Prostate gland (tissue), 2 donors: ENCODE data around the gene LMNTD1. TPM values are rescaled to one million over a fixed set of nuclear protein-coding genes. Genes with fewer than 3 reads are reported as not detected.

Experiments used
- DNase-seq: peaks from one replicate; pipeline ENCODE4 v3.0.0-alpha.2; 2019; ENCODE audit warnings: low spot score
- H3K27ac ChIP-seq, 2 donors: fragments of 200-600 bp; sonication (generic); 2 replicates each; pipeline ENCODE4 v1.5.1; 2017 to 2019
- H3K27me3 ChIP-seq: fragments of 200-600 bp; sonication (generic); replicated peaks from 2 replicates; pipeline ENCODE4 v1.5.1; 2019; ENCODE audit not compliant: insufficient read depth
- H3K36me3 ChIP-seq, 2 donors: fragments of 200-600 bp; sonication (generic); 1 replicate in 1 of 2; 2 replicates in 1 of 2; pipeline versions ENCODE4 v1.5.1 to v1.8.1; 2017 to 2019
- H3K4me1 ChIP-seq: fragments of 200-600 bp; sonication (generic); replicated peaks from 2 replicates; pipeline ENCODE4 v1.5.1; 2019
- H3K4me3 ChIP-seq, 2 donors: fragments of 200-600 bp; sonication (generic); 2 replicates each; pipeline ENCODE4 v1.5.1; 2017 to 2019
- H3K9me3 ChIP-seq: fragments of 200-600 bp; sonication (generic); 2 replicates; pipeline ENCODE4 v1.5.1; 2017
- CTCF ChIP-seq, 4 experiments: fragments of 200-600 bp in 2 of 4; fragments of 450-650 bp in 2 of 4; sonication (generic) in 2 of 4; IDR thresholded peaks; 1 replicate in 3 of 4; 2 replicates in 1 of 4; pipeline ENCODE4 v1.5.1; 2016 to 2019; ENCODE audit warnings: antibody characterized with exemption in 4 of 4, mild to moderate bottlenecking in 2 of 4, moderate library complexity in 2 of 4
- POLR2A ChIP-seq: fragments of 450-650 bp; IDR thresholded peaks from one replicate; pipeline ENCODE4 v1.6.1; 2016; ENCODE audit warnings: antibody characterized with exemption, mild to moderate bottlenecking
- POLR2AphosphoS5 ChIP-seq: sonication (generic); formaldehyde crosslinking; IDR thresholded peaks from one replicate; pipeline ENCODE4 v1.6.1; 2017; ENCODE audit warnings: antibody characterized with exemption
- WGBS: methylation state at CpG from one replicate; pipeline ENCODE4 v1.1.5; 2018; 5-methylcytosine and 5-hydroxymethylcytosine counted together
- intact Hi-C: fragments of 100-400 bp; cut with DNase I; formaldehyde crosslinking; loops from one replicate; pipeline ENCODE4 v1.14.2; 2022
- total RNA-seq, 2 donors: library from RNA; depleted of rRNA; stranded (reverse); fragments of >200 nt; gene quantifications; one replicate each; pipeline ENCODE4 v1.1.0, GENCODE V29; 2016

The LMNTD1 gene
- total RNA-seq, 2 donors from 2014 or later: 3.5 TPM; not detected in 1

DNA sequence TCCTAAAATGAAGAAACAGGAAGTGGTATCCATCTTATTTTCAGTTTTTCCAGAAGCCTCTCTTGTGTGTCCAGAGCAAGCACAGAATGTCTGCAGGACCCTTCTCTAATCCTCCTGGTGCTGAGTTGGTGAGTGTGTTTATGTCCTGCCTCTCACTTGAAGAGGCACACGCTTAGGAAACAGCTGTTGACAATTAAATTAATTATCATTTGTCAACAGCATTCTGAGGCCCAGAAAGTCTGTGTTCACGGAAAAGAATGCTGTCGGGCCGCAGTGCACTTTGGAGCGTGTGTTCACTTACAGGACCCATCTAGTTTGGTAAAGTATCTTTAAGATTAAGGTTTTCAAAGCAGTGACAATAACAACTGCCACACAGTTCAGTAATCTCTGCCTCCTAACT is 70.5 kb downstream of the LMNTD1 start:
- Histone ChIP-seq H3K4me3 (no peak overlapping the region), H3K36me3 (no peaks in the 10 kb centered on the region), H3K4me1 (no peaks in the 10 kb centered on the region), H3K9me3 (no peaks in the 10 kb centered on the region), H3K27me3 (no peaks in the 10 kb centered on the region), H3K27ac (no peak overlapping the region)
- WGBS: 42% methylated on average over 5 of the region's 5 CpGs
- no peak for DNase-seq
- TF ChIP-seq POLR2A (no peak), POLR2AphosphoS5 (no peak), CTCF (IDR thresholded peaks at IDR 0.05) (no peak)
- intact Hi-C loops: no loop called here

DNA sequence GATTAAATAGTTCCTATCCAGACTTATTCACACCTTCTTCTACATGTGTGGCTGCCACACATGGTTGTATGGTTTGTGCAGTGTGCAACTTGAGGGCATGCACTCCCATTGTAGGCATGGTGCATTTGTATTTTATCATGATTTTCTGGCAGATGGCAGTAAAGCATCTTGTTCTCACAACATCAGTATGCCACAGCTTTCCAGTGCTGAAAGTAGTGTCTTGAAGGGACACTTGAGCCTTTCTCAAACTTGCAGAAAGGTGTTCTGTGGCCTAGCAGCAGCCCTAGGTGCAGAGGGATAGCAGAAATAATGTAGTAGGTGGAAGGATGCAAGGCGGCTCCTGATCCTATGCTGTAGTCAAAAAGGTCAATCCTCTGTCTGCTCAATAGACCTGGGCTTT is 72.9 kb downstream of the LMNTD1 start:
- WGBS: 95% methylated on average over 1 of the region's 1 CpG

GRCh38 chr12:25477217-25477616 is 75.9 kb downstream of the LMNTD1 start:
- intact Hi-C loops: no loop called here
- H3K36me3 ChIP-seq: no peaks in the 10 kb centered on the region
- no peaks in the 10 kb centered on the region for H3K4me1 ChIP-seq
- no peak for TF ChIP-seq POLR2AphosphoS5
- no peak for TF ChIP-seq POLR2A
- no peak for TF ChIP-seq CTCF (IDR thresholded peaks at IDR 0.05)
- H3K27me3 ChIP-seq: no peaks in the 10 kb centered on the region
- no peaks in the 10 kb centered on the region for H3K9me3 ChIP-seq
- no peak for DNase-seq
- no peak overlapping the region for H3K27ac ChIP-seq
- 92% methylated on average over 5 of the region's 5 CpGs for WGBS
- H3K4me3 ChIP-seq: no peak overlapping the region

More for the DNA sequence above, 72.9 kb downstream of the LMNTD1 start:
- no peak overlapping the region for H3K27ac ChIP-seq
- no peaks in the 10 kb centered on the region for H3K27me3 ChIP-seq
- no peaks in the 10 kb centered on the region for H3K4me1 ChIP-seq
- TF ChIP-seq CTCF (IDR thresholded peaks at IDR 0.05): no peak
- TF ChIP-seq POLR2A: no peak
- TF ChIP-seq POLR2AphosphoS5: no peak
- H3K36me3 ChIP-seq: no peaks in the 10 kb centered on the region
- intact Hi-C loops: no loop called here
- no peak for DNase-seq
- H3K9me3 ChIP-seq: no peaks in the 10 kb centered on the region
- no peak overlapping the region for H3K4me3 ChIP-seq

- H3K4me3 ChIP-seq: no peak overlapping the region
- TF ChIP-seq POLR2AphosphoS5 (no peak), CTCF (IDR thresholded peaks at IDR 0.05) (no peak), POLR2A (no peak)
- no peaks in the 10 kb centered on the region for H3K4me1 ChIP-seq
- no peak overlapping the region for H3K27ac ChIP-seq
- H3K27me3 ChIP-seq: no peaks in the 10 kb centered on the region
- H3K36me3 ChIP-seq: no peaks in the 10 kb centered on the region
- no peak for DNase-seq
- no peaks in the 10 kb centered on the region for H3K9me3 ChIP-seq
- intact Hi-C loops: no loop called here
Observed at GRCh38 chr12:25472453-25472852, 80.6 kb downstream of the LMNTD1 start.

- no peak overlapping the region for H3K27ac ChIP-seq
- DNase-seq: no peak
- H3K9me3 ChIP-seq: no peaks in the 10 kb centered on the region
- no peaks in the 10 kb centered on the region for H3K36me3 ChIP-seq
- WGBS: 44% methylated on average over 2 of the region's 2 CpGs
- H3K4me1 ChIP-seq: no peaks in the 10 kb centered on the region
- intact Hi-C loops: no loop called here
- TF ChIP-seq CTCF (IDR thresholded peaks at IDR 0.05) (no peak), POLR2A (no peak), POLR2AphosphoS5 (no peak)
- no peak overlapping the region for H3K4me3 ChIP-seq
- no peaks in the 10 kb centered on the region for H3K27me3 ChIP-seq
Observed at GRCh38 chr12:25469861-25470260, 83.2 kb downstream of the LMNTD1 start.
